HG03378 (cell line): ENCODE data around the gene CNN3.

Source experiments
- ATAC-seq: cut with Tn5 transposase; IDR thresholded peaks from one replicate; pipeline ENCODE4 v1.9.1; 2021; ENCODE audit warnings: mild to moderate bottlenecking, moderate library complexity; ENCODE audit not compliant: unreplicated experiment

Gene CNN3

DNA sequence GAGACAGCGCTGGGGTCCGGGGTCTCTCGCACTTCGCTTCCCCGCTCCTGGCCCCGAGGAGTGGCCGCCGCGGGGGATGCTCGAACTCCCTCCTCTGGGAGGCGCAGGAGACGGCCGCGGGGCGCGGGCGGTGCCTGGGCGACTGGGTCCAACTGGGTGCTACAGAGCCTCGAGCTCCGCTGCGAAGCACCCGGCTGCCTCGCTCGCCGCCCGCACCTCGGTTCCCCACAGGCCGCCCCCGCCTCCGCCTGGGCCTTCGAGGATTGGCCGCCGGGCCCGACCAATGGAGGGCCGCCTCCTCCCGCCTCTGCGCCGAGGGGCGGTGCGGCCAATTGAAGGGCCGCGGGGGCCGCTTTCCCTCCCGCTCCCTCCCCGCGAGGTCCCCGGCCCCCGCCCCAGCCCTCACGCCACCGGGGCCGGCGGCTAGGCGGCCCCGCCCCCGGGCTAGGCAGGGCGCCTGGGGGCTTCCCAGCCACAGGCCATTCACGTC, at the start of gene CNN3:
Gene CNN3 (minus strand): TSS at position 196 of the 490 bp plus-strand sequence. CDS start 216 bp downstream, outside the sequence.
- ATAC-seq = peak; percentile 58

DNA sequence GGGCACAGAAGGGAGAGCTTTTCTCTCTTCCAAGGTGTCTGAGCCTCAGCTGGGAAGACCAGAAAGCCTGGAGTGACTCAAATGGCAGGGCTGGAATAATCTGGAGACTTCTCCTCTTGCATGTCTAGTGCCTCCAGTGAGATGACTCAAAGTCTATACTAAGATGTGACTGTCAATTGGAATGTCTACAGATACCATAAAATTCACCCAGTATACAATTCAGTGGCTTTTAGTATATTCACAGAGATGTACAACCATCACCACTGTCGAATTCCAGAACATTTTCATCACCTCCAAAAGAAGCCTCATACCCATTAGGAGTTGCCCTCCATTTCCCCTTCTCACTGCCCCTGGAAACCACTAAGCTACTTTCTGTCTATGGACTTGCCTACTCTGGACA, 47.9 kb upstream of the CNN3 start:
- ATAC-seq = no peak

DNA sequence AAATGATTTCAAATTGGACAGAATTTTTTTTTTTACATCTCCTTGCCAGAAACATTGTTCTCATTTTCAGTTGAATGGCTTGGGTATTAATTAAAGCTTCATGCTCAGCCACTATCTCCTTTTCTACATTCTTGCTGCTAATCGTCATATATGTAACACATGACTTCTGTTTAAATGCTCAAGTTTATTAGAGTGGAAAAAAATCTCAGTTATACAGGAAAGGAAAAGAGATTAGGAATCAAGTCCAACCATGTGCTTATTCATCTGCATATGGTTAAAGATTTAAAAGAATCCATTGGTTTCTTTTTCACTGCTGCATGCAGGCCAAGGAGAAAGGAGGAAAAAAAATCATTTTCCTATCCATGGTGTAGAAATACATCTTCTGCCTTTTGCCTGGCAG, 47.3 kb upstream of the CNN3 start:
- ATAC-seq = no peak

DNA sequence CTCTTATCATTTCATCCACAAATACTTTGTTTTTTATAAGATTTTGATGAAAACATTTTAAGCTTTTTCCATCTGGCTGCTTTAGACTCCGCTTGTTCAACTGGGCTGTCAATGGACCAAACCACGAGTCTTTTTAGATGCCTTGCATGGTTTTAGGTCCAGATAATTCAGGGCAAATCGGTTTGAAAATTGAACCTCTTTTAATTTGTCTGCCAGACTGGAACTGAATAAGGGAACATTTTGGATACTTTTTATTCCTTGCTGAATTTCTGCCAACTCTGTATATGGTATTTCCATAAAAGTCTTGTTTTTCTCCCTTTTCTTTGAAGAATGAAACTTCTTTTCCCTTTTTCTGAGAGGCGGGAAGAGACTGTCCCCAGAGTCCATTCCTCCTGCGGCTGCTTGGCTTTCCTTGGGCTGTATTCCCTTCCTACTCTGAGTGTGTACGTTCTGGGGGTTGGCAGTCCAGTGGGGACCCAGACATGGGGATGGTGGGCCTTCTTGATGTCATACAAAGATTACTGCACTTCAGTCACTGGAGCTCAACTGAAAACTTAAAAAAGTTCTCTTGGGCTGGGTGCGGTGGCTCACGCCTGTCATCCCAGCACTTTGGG, 46.5 kb upstream of the CNN3 start:
- no peak for ATAC-seq

DNA sequence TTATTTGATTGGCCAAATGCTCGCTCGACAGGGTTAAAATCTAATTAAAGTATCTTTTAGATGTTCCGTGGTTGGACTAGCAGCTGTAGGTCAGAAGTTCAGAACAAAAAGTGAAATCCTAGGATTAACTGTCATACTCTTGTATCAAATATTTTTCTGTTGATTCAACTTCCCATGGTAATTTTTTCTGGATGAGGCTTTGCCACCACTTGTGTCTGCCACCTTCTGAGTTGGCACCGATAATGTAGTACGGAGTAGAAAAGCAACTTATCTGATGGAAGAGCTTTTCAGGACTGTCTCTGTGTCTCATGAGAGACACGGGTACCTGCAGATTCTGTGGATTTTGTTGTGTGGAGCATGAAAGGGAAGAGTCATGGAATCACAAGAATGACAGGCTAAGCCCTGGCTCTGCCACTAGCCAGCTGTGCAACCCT, 44.6 kb upstream of the CNN3 start:
- ATAC-seq = no peak

DNA sequence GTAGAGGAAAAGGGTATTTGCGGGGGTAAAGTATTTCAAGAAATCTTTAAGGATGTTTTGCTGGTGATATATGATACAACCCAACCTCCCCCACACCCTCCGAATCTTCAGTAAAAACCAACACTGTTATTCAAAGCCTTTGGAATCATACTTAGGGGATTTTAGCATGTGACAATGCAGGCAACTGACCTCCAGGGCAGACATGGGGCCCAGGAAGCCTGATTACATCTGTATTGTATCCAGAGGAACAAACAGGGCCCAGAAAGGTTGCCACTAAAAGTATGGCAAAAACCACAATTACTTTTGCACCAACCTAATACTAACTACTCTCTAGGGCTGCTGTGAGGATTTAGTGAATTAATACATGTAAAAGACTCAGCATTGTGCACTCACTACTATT, 43.9 kb upstream of the CNN3 start:
- ATAC-seq = no peak

DNA sequence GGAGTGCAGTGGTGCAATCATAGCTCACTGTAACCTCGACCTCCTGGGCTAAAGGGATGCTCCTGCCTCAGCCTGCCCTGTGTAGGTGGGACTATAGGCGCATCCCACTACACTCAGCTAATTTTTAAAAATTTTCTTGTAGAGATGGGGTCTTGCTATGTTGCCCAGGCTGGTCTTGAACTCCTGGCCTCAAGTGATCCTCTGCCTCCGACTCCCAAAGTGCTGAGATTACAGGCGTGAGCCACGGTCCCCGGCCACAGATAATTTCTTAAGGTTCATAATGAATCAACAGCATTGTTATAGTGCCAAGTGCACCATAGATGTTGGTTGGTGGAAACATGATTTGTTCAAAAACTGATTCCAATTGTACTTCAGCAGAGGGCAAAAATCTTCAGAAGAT, 42.2 kb upstream of the CNN3 start:
- ATAC-seq = no peak

DNA sequence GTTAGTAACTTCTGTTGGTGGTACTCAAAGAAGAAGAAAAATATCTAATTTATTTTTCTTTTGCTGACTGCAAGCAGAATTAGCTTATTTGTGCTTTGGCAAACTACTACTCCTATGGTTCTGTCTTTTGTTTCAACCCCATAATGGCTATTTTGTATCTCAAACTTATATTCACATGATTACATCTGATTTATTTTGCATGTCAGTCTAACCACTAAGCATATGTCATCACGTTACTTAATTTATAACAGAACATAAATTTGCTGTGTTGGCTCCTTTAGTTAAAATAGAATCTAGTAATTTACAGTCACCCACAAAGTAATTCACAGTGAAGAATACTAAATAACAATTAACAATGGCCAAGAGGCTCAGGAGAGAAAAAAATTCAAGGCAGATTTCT, 39.1 kb upstream of the CNN3 start:
- ATAC-seq = no peak

DNA sequence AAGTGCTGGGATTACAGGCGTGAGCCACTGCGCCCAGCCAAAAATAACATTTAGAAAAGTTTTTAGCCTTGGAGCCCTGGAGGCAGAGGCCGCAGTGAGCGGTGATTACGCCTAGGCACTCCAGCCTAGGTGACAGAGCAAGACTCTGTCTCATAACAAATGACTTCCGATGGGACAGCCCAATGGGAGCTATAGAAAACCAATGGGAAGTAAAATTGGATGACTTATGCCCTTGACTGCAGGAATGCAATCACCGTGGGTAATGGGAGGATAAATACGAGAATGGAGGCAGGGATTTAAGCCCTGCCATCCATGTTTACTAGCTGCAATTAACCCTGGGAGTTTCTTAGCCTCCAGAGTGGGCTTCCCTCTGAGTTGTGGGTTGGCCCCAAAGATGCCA, 37.0 kb upstream of the CNN3 start:
- no peak for ATAC-seq

DNA sequence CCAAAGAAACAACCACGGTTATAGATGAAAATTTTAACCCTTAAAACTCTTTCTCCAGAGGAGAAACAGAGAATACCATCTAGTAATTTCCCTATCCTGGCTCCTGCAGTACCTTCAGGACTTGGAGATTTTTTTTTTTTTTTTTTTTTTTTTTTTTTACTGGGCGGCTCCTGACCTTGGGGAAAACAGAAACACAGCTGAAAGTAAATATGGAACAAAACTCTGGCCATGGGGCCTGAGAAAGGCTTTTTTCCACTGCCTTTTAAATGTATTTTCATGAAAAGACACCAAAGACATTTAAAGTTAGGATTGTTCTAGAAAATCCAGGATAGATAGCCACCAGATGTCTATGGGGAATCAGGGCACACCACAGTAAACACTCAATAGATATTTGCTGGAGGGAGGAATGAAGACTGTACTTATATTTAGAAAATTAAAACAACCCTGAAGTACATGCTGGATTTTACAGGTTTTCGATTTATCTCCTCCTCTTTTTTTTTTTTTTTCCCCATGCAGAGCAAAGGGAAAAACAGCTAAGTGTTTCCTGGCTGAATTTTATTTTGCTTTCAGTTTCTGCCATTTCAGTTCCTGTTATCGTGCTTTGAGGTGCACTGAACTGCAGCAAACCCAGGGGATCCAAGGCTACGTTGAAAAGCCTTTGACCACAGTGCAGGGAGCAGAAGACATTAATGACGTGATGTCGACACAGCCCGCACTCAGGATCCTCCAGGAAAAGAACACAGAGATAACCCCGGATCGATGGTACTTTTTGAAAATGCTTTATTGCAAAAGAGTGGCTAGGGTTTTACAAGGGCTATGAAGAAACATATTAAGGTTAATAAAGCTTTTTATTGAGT, 35.7 kb upstream of the CNN3 start:
- peak; percentile 97 for ATAC-seq

DNA sequence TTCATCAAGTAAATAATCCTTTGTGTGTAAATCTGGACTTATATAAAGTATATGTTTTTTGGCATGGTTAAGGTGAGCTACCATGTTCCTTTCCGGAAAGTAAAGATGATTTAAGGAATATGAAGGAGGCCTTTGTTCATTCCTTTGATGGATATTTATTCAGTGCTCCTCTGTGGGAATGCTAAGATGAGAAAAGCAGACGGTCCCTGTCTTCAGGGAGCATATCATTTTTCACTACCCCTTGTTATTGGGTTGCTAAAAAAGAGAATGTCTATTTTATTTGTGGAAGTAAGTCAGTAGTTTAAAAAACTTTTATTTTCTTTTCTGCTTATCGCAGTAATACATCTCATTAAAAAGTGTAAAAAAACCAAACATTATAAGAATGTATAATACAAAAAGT, 35.1 kb upstream of the CNN3 start:
- ATAC-seq = no peak

DNA sequence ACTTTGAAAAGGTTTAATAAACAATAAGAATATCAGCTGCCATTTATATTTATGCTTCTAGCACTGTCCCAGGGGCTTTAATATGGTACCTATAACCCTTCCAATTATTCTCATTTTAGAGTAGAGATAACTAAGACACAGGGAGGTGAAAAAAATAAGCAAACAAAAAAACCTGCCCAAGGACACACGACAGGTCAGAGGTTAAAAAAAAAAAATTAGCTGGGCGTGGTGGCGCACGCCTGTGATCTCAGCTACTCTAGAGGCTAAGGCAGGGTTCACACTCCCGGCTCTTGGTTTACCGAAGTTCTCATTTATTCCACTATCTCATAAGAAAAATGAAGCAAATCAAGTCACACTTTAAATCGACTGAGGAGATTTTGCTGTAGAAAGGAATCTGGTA, 34.7 kb upstream of the CNN3 start:
- ATAC-seq = no peak

DNA sequence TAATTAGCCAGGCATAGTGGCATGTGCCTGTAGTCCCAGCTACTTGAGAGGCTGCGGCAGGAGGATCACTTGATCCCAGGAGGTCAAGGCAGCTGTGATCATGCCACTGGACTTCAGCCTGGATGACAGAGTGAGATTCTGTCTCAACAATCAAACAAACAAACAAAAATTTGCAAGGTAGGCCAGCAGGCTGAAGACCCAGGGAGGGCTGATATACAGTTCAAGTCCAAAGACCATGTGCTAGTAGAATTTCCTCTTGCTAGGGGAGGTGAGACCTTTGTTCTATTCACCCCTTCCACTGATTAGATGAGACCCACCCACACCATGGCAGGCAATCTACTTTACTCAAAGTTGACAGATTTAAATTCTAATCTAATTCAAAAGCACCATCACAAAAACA, 31.2 kb upstream of the CNN3 start:
- no peak for ATAC-seq

DNA sequence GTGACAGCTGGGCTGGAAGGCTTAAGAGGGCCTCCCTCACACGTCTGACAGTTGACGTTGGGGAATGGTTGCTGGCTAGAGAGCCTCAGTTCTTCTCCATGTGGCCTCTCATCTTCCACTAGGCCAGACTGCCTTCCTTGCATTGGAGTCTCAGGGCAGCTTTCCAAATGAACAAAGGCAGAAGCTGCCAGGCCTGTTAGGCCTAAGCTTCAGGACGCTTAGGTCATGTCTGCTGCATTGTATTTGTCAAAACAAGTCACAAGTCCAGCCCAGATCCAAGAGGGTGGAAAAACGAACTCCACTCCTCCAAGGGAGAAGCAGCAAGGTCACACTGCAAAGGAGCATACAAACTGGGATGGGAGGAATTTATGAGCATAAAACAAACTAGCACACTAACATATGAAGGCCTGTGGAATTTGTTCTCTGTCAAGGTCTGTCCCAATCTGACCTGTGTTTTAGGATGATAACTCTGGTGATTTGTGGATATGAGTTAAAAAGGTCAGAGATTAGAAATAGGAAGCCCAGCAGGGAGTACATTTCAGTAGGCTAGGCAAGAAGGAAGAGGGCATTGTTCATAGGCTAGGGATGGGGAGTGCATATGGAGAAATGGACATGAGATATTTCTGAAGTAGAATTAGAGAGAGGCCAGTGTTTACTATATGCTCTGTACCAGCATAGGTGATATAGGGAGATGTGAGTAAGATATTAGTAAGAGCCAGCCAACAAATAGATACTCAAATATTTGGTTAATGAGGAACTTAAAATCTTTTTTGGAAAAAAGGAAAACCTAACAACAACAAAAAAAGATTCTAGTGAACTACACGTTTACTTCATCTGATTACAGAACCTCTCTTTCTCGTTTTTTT, 29.1 kb upstream of the CNN3 start:
- no peak for ATAC-seq

DNA sequence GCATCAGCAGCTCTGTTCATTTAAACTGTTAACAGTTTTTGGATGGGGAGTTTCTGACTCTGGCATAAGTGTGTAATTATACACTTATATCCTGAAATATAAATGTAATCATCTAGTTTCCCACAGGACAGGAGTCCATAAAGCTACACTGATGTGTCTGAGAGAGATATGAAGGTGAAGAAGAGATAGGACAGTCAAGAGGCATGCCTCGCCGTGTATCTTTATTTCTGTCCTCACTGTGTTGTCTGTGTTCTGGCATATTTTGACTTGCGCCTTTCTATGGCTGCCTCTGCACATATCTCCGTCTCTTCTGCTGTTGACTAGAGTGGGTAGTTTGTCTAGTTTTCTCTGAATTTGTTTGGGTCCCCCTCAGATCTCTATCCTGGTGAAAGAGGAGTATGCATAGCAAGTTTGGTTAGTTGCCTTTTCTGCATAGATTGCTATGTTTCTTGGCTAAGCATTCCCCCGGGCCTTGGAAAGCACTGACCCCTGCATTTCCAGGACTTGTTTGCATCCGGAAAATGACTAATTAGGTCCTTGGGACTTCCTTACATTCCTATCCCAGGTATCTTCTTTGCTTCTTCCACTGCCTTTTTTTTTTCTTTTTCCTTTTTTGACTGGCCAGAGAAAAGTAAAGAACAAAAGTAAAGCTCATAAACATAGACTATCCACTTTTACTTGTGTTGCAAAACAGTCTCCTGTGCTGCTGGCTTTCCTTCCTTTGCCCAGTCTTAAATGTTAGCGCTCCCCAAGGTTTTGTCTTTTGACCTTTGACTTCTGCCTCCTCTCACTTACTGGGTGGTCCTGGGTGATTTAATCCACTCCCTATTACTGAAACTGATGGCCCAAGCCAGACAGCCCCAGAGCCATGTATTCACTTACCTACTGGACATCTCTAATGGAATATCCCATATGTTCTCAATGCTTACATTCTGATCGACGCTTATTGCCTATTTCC, 27.6 kb upstream of the CNN3 start:
- no peak for ATAC-seq

DNA sequence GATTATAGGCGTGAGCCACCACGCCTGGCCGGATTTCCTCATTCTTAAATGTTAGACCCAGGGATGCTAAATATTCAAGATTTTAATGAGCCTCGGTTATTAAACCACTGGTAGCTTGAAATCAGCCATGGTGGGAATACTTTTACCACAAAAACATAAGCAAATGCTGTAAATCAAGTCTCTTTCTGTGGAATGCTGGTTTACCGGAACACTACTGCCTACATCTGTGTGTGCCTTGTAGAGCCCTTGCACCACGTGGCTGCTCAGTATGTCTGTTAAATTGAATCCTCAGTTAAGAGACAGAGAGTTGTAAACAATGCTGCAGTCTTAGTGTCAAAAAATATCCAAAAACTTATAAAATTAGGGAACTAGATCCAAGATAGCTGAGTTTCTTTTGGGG, 26.8 kb upstream of the CNN3 start:
- ATAC-seq = no peak

DNA sequence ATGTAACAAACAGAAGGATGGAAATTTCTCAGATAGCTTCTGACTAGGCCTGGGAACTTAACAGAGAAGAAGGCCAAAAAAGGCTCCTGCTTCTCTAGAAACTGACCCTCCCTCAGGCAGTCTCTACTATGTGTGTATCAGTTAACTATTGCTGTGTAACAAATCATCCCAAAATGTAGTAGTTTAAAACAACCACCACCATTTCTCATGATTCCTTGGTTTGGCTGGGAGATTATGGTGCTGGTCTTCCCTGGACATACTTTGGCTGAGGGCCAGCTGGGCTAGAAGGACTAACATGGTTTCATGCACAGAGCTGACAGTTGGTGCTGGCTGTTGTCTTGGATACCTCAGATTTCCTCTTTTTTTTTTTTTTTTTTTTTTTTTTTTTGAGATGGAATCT, 26.2 kb upstream of the CNN3 start:
- no peak for ATAC-seq

DNA sequence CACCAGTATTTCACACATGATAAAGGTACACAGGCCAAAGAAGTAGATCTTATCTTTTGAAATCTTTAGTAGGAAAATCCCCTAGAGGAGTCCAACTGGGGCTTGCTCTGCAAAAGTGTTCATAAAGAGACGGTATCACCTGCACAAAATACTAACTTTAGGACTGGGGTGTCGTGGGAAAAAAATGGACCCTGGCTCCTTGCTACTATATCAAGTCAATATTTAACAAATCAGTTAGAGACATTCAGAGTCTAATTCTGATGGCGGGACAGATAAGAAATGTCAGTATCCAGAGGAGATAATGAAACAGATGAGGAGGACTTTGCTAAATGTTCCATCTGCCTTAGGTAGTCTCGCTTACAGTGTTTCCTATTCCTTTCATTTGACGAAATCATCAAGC, 25.6 kb upstream of the CNN3 start:
- ATAC-seq = no peak

DNA sequence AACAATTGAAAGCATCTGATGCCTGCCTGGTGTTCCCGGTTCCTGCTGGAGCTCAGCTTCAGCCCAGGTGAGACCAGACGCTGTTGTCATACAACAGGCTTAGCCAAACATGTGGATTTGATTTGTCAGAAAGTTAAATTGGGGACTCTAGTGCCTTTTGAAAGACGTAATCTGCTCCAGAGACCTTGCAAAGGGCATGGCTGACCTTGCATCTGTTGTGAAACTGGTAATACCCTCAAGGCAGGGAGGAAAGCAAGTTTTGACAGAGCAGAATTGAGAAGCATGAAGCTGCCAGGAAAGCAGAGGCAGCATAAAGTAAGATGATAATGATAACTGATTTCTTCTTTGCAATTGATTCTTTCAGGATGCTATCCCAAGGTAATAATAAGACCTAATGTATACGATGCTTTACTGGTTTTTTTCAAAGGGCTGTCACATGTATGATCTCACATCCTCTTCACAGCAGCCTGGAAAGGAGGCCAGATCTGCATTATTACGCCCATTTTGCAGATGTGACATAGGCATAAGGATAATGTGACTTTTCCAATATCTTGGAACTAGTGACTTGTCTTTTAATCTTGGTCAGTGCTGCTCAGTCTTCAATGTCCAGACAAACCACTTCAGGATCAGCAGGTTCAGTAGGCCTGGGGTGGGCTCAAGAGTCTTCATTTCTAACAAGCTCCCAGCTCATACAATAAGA, 24.7 kb upstream of the CNN3 start:
- no peak for ATAC-seq

DNA sequence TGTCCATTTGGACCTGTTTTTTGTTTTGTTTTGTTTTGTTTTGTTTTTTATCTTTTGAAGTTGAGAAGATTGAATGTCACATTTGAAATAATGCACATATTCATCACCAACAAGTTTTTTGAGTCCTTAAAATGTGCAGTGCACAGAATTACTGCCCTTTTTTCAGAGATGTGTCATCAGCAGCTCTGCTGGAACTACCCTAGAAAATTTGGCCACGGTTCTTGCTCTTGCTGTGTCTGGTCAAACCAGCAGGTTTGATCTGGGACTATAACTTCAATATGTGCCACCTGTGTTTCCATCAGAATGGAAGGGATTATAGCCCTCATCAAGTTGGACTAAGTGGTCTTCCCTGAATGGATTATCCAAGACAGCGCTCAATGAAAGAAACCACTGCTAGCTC, 24.1 kb upstream of the CNN3 start:
- ATAC-seq = no peak
